Activated CD4-positive, alpha-beta T cell treated with anti-CD3 and anti-CD28 coated beads for 36 hours (primary cell): ENCODE results near the gene GOSR2. TPM values are rescaled to one million over a fixed set of nuclear protein-coding genes. Genes with fewer than 3 reads are reported as not detected.

Experiments
- ATAC-seq: fragments of 200-7000 bp; cut with Tn5 transposase; one replicate; pipeline ENCODE4 v1.10.0; 2021; ENCODE audit warnings: mild to moderate bottlenecking, moderate library complexity
- CTCF ChIA-PET: fragments of 350-600 bp; sonication (Branson Sonifier 250); formaldehyde crosslinking; loops from one replicate; lab custom pipeline; 2021; ENCODE audit warnings: antibody characterized with exemption; lab: Charles Lee
- POLR2A ChIA-PET: fragments of 350-600 bp; sonication (Branson Sonifier 250); formaldehyde crosslinking; loops from one replicate; lab custom pipeline; 2021; ENCODE audit warnings: antibody characterized with exemption, inconsistent platforms; lab: Charles Lee
- DNase-seq: peaks from one replicate; pipeline ENCODE4 v3.0.0-alpha.2; 2020
- H3K27ac Mint-ChIP-seq: one replicate; pipeline ENCODE4 v1.8.0; 2021; ENCODE audit warnings: mixed read lengths
- H3K27me3 Mint-ChIP-seq: one replicate; pipeline ENCODE4 v1.8.0; 2021; ENCODE audit warnings: mixed read lengths
- H3K36me3 Mint-ChIP-seq: one replicate; pipeline ENCODE4 v1.8.0; 2021; ENCODE audit warnings: low read depth, mixed read lengths
- H3K4me1 Mint-ChIP-seq: one replicate; pipeline ENCODE4 v1.8.0; 2021; ENCODE audit warnings: mixed read lengths
- H3K4me3 Mint-ChIP-seq: one replicate; pipeline ENCODE4 v1.8.0; 2021; ENCODE audit warnings: mild to moderate bottlenecking, moderate library complexity, mixed read lengths
- H3K9me3 Mint-ChIP-seq: one replicate; pipeline ENCODE4 v1.8.0; 2021; ENCODE audit warnings: low read depth, mixed read lengths
- intact Hi-C, 2 experiments: fragments of 100-400 bp; cut with DNase I in 1 of 2; cut with micrococcal nuclease in 1 of 2; formaldehyde crosslinking; loops; one replicate each; pipeline versions ENCODE4 v1.14.2 to v1.15.1; 2022 to 2024; cut with DNase I, micrococcal nuclease
- total RNA-seq, 2 experiments: library from RNA; stranded (reverse); gene quantifications; one replicate each; pipeline ENCODE4 v1.2.3, GENCODE V29; 2021

The GOSR2 gene
- total RNA-seq, 2 experiments from 2014 or later = 38.9 to 42.7 TPM

DNA sequence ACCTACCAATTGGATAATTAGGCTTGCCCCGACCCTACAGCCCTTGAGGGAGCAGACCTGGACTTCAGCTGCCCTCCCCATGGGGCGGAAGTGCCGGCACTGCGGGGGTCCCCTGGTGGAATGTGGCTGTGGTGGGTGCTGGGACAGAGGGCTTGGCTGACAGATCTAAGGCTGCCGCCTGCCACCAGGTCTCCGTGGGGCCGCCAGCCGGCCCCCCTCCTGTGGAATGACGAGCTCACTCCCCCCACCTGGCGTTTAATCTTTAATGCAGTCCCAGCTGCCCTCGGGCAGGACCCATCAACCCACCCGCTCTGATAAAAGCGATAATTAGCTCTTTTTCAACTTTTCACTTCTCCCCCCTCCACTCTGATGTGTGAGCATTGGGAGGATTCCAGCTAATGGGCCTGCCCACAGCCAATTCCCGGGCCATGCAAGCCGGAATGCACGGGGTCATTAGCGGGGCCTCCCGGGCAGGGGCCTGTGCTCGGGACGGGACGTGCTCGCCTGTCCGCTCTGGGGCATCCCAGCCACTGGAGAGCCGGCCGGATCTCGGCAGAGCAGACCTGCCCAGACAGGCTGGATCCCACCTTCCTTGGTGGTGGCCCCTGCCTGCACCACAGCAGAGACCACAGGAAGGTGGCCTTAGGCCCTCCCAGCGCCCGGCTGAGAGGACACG is 28.3 kb upstream of the GOSR2 start:
- ChIA-PET POLR2A (no interaction called here), CTCF (interaction anchor here (0.5 to 0.6 kb wide), 2 partner anchors 47 to 642 kb away, joined by 3 read pairs; no protein-coding TSS in a partner anchor)
- DNase-seq (no peak), ATAC-seq (no peak)
- intact Hi-C loops = no loop called here
- H3K4me3 Mint-ChIP-seq = no peak overlapping the region
- H3K27me3 Mint-ChIP-seq = peaks cover 6% of the 10 kb centered on the region
- H3K36me3 Mint-ChIP-seq = no peaks in the 10 kb centered on the region
- no peak overlapping the region for H3K27ac Mint-ChIP-seq
- H3K9me3 Mint-ChIP-seq = peaks cover 2% of the 10 kb centered on the region
- H3K4me1 Mint-ChIP-seq = no peaks in the 10 kb centered on the region

- no peak for ATAC-seq
- H3K27ac Mint-ChIP-seq = no peak overlapping the region
- H3K27me3 Mint-ChIP-seq = peaks cover 6% of the 10 kb centered on the region
- no peaks in the 10 kb centered on the region for H3K36me3 Mint-ChIP-seq
- DNase-seq = no peak
- peaks cover 2% of the 10 kb centered on the region for H3K9me3 Mint-ChIP-seq
- intact Hi-C loops = no loop called here
- ChIA-PET POLR2A (no interaction called here), CTCF (interaction anchor here (0.5 to 0.6 kb wide), 2 partner anchors 48 to 642 kb away, joined by 3 read pairs; no protein-coding TSS in a partner anchor)
- H3K4me1 Mint-ChIP-seq = no peaks in the 10 kb centered on the region
- no peak overlapping the region for H3K4me3 Mint-ChIP-seq
Measured at GRCh38 chr17:46895171-46895570, 27.8 kb upstream of the GOSR2 start.

- Mint-ChIP-seq H3K4me3 (no peak overlapping the region), H3K36me3 (no peaks in the 10 kb centered on the region), H3K4me1 (no peaks in the 10 kb centered on the region), H3K27me3 (peaks cover 2% of the 10 kb centered on the region), H3K27ac (no peak overlapping the region), H3K9me3 (peaks cover 2% of the 10 kb centered on the region)
- ATAC-seq (no peak), DNase-seq (no peak)
- CTCF ChIA-PET = no interaction called here
- POLR2A ChIA-PET = no interaction called here
- intact Hi-C loops = no loop called here
Measured at GRCh38 chr17:46896991-46897390, 26.0 kb upstream of the GOSR2 start.

GRCh38 chr17:46898364-46898763 is 24.6 kb upstream of the GOSR2 start:
- Mint-ChIP-seq H3K27ac (no peak overlapping the region), H3K36me3 (no peaks in the 10 kb centered on the region), H3K4me3 (no peak overlapping the region), H3K9me3 (peaks cover 2% of the 10 kb centered on the region), H3K27me3 (peaks cover 2% of the 10 kb centered on the region), H3K4me1 (no peaks in the 10 kb centered on the region)
- ChIA-PET CTCF (no interaction called here), POLR2A (no interaction called here)
- ATAC-seq (no peak), DNase-seq (no peak)
- intact Hi-C loops = no loop called here

- no peak for DNase-seq
- ATAC-seq = no peak
- Mint-ChIP-seq H3K27ac (no peak overlapping the region), H3K36me3 (no peaks in the 10 kb centered on the region), H3K27me3 (peaks cover 4% of the 10 kb centered on the region), H3K4me3 (no peak overlapping the region), H3K9me3 (peaks cover 2% of the 10 kb centered on the region), H3K4me1 (no peaks in the 10 kb centered on the region)
- ChIA-PET CTCF (no interaction called here), POLR2A (no interaction called here)
- intact Hi-C loops = no loop called here
Measured at GRCh38 chr17:46898860-46899259, 24.1 kb upstream of the GOSR2 start.

DNA sequence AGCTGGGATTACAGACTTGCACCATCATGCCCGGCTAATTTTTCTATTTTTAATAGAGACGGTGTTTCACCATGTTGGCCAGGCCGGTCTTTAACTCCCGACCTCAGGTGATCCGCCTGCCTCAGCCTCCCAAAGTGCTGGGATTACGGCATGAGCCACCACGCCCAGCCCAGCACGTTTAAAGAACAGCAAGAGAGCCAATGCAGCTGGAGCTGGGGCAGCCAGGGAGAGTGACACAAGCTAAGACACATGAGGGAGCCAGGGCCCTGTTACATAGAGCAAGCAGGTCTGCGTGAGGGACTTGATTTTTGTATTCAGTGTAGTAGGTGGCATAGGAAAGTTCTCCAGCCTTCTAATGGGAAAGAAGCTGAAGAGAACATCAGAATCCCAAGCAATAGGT is 21.7 kb upstream of the GOSR2 start:
- H3K27me3 Mint-ChIP-seq = peaks cover 6% of the 10 kb centered on the region
- CTCF ChIA-PET = interaction anchor here (1.2 kb wide), 1 partner anchor 40 kb away, joined by 3 read pairs; no protein-coding TSS in a partner anchor
- H3K4me1 Mint-ChIP-seq = no peaks in the 10 kb centered on the region
- no peak overlapping the region for H3K4me3 Mint-ChIP-seq
- POLR2A ChIA-PET = no interaction called here
- H3K27ac Mint-ChIP-seq = no peak overlapping the region
- H3K36me3 Mint-ChIP-seq = no peaks in the 10 kb centered on the region
- ATAC-seq (no peak), DNase-seq (no peak)
- intact Hi-C loops = no loop called here
- peaks cover 2% of the 10 kb centered on the region for H3K9me3 Mint-ChIP-seq

GRCh38 chr17:46903762-46904672 is 18.9 kb upstream of the GOSR2 start:
- intact Hi-C loops = no loop called here
- Mint-ChIP-seq H3K4me3 (no peak overlapping the region), H3K27ac (no peak overlapping the region), H3K4me1 (no peaks in the 10 kb centered on the region), H3K9me3 (no peaks in the 10 kb centered on the region), H3K27me3 (peaks cover 4% of the 10 kb centered on the region), H3K36me3 (no peaks in the 10 kb centered on the region)
- DNase-seq = no peak
- CTCF ChIA-PET = interaction anchor here (0.6 kb wide), 1 partner anchor 27 kb away, joined by 4 read pairs; no protein-coding TSS in a partner anchor
- POLR2A ChIA-PET = interaction anchor here (0.7 kb wide), 1 partner anchor 169 kb away, joined by 3 read pairs; no protein-coding TSS in a partner anchor
- ATAC-seq = no peak

GRCh38 chr17:46908068-46908737 is 14.8 kb upstream of the GOSR2 start:
- Mint-ChIP-seq H3K27me3 (peaks cover 11% of the 10 kb centered on the region), H3K4me3 (no peak overlapping the region), H3K27ac (no peak overlapping the region), H3K4me1 (no peaks in the 10 kb centered on the region), H3K36me3 (no peaks in the 10 kb centered on the region), H3K9me3 (no peaks in the 10 kb centered on the region)
- ChIA-PET POLR2A (no interaction called here), CTCF (interaction anchor here (0.6 kb wide), 1 partner anchor 382 kb away, joined by 3 read pairs; no protein-coding TSS in a partner anchor)
- DNase-seq (no peak), ATAC-seq (no peak)
- intact Hi-C loops = no loop called here

GRCh38 chr17:46910179-46910927 is 12.6 kb upstream of the GOSR2 start:
- Mint-ChIP-seq H3K4me1 (no peaks in the 10 kb centered on the region), H3K36me3 (no peaks in the 10 kb centered on the region), H3K27me3 (peaks cover 10% of the 10 kb centered on the region), H3K4me3 (no peak overlapping the region), H3K9me3 (no peaks in the 10 kb centered on the region), H3K27ac (no peak overlapping the region)
- ATAC-seq (no peak), DNase-seq (no peak)
- POLR2A ChIA-PET = no interaction called here
- CTCF ChIA-PET = interaction anchor here (0.6 kb wide), 1 partner anchor 67 kb away, joined by 3 read pairs; no protein-coding TSS in a partner anchor
- intact Hi-C loops = no loop called here

- no peaks in the 10 kb centered on the region for H3K36me3 Mint-ChIP-seq
- DNase-seq = no peak
- H3K4me3 Mint-ChIP-seq = no peak overlapping the region
- intact Hi-C loops = no loop called here
- no peaks in the 10 kb centered on the region for H3K9me3 Mint-ChIP-seq
- ChIA-PET POLR2A (no interaction called here), CTCF (interaction anchor here (0.6 kb wide), 1 partner anchor 68 kb away, joined by 3 read pairs; no protein-coding TSS in a partner anchor)
- peaks cover 8% of the 10 kb centered on the region for H3K27me3 Mint-ChIP-seq
- H3K27ac Mint-ChIP-seq = no peak overlapping the region
- no peak for ATAC-seq
- H3K4me1 Mint-ChIP-seq = no peaks in the 10 kb centered on the region
Measured at GRCh38 chr17:46911311-46911710, 11.6 kb upstream of the GOSR2 start.
